Transverse colon (tissue), 4 donors: ENCODE data around the gene COL13A1.

Experiments used
- EP300 ChIP-seq: sonication (generic); formaldehyde crosslinking; IDR thresholded peaks from one replicate; pipeline ENCODE4 v1.6.1; 2017; ENCODE audit warnings: antibody characterized with exemption, low read depth
- POLR2A ChIP-seq: fragments of 450-650 bp; IDR thresholded peaks from one replicate; pipeline ENCODE4 v1.6.1; 2016; ENCODE audit warnings: antibody characterized with exemption, mild to moderate bottlenecking, moderate library complexity
- POLR2AphosphoS5 ChIP-seq, 3 donors: sonication (generic); formaldehyde crosslinking; IDR thresholded peaks; one replicate each; pipeline ENCODE4 v1.6.1; 2016; ENCODE audit warnings: antibody characterized with exemption in 3 of 3
- TF ChIP-seq, protein P1 (sequence below), 5 experiments: fragments of 200-600 bp in 3 of 5; fragments of 450-650 bp in 2 of 5; sonication (generic) in 3 of 5; IDR thresholded peaks; 1 replicate in 2 of 5; 2 replicates in 3 of 5; pipeline ENCODE4 v1.5.1; 2016 to 2017; ENCODE audit warnings: antibody characterized with exemption in 5 of 5, inconsistent platforms in 3 of 5, mild to moderate bottlenecking in 2 of 5, moderate library complexity in 1 of 5

DNA sequence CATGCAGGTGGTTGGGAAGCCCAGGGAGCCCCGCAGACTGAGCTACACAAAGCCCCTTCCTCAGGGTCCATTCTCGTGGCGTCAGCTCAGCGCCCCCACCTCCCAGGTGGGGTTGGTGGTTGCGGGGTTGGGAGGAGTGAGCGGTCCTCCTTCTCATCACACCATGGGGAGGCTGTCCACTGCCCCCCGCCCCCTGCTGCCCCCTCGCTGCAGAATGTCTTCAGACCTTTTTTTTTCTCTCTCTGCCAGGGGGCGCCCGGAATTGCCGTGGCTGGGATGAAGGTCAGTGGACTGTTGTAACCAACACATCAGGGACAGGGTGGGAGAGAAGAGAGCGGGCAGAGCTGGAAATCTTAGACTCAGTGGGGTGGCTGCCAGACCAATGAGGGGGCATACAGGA, 116.3 kb downstream of the COL13A1 start:
- TF ChIP-seq, protein P1, sequence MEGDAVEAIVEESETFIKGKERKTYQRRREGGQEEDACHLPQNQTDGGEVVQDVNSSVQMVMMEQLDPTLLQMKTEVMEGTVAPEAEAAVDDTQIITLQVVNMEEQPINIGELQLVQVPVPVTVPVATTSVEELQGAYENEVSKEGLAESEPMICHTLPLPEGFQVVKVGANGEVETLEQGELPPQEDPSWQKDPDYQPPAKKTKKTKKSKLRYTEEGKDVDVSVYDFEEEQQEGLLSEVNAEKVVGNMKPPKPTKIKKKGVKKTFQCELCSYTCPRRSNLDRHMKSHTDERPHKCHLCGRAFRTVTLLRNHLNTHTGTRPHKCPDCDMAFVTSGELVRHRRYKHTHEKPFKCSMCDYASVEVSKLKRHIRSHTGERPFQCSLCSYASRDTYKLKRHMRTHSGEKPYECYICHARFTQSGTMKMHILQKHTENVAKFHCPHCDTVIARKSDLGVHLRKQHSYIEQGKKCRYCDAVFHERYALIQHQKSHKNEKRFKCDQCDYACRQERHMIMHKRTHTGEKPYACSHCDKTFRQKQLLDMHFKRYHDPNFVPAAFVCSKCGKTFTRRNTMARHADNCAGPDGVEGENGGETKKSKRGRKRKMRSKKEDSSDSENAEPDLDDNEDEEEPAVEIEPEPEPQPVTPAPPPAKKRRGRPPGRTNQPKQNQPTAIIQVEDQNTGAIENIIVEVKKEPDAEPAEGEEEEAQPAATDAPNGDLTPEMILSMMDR (IDR thresholded peaks at IDR 0.05) = no peak
- TF ChIP-seq POLR2A (no peak), POLR2AphosphoS5 (IDR thresholded peaks at IDR 0.05) (no peak), EP300 (no peak)
